Thyroid gland (tissue), 4 donors: Measurements from ENCODE around the gene TRAPPC3L.

ENCODE experiments used
- CTCF ChIP-seq, 6 experiments: fragments of 200-600 bp in 3 of 6; fragments of 450-650 bp in 3 of 6; sonication (generic) in 3 of 6; IDR thresholded peaks; one replicate each; pipeline ENCODE4 v1.5.1; 2016 to 2019; ENCODE audit warnings: antibody characterized with exemption in 6 of 6, mild to moderate bottlenecking in 2 of 6, inconsistent platforms in 1 of 6, moderate library complexity in 1 of 6
- POLR2A ChIP-seq, 2 donors: fragments of 450-650 bp; IDR thresholded peaks; one replicate each; pipeline ENCODE4 v1.6.1; 2017; ENCODE audit warnings: antibody characterized with exemption in 2 of 2, mild to moderate bottlenecking in 2 of 2, moderate library complexity in 1 of 2

DNA sequence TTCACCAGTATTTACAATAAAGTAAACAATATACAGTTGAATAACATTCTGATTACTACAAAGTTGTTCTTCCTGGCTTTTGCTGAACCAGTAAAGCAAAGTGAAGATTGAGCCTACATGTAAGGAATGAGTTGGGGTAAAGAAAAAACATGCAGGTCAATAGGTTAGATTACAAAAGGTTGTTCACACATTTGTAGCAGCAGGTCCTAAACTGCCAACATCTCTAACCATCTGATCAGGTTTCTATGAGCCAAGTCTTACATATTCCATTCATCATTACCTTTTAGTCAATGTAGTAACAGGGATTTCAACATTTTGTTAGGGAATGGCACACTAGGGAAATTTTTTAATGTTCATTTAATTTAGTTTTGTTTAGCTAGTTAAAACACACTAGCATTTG is 93.6 kb downstream of the TRAPPC3L start:
- TF ChIP-seq CTCF (IDR thresholded peaks at IDR 0.05) (no peak), POLR2A (IDR thresholded peaks at IDR 0.05) (no peak)
